ENCODE data around the gene CEND1.

CEND1 gene

DNA sequence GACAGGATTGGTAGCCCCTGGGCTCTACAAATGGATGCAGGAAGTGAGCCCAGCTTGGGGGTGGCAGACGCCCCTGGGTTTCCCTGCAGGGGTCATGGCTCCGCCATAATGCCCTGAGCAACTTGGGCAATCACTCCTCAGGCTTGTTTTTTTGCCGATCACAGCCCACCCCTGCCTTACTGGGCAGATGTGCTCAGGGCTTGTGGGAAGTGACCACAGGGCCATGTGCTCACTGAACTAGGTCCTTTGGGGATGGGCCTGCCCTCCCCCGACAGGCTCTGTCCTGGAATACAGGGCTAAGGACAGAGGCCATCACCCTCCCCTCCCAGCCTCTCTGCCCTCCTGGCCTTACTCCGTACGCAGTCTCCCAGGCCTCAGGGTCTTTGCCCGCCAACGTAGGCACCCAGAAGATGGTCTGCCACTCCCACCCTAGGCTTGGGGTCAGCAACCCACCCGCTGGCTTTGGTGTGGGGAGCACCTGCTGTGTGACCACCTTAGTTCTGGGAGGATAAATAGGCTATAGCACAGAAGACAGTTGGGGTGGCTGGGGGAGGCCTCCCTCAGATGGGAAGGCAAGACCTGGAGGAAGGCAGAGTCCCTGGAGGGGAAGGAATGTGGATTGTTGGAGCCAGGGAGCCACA lies 23.7 kb upstream of the CEND1 start:
- TF ChIP-seq, protein P1, sequence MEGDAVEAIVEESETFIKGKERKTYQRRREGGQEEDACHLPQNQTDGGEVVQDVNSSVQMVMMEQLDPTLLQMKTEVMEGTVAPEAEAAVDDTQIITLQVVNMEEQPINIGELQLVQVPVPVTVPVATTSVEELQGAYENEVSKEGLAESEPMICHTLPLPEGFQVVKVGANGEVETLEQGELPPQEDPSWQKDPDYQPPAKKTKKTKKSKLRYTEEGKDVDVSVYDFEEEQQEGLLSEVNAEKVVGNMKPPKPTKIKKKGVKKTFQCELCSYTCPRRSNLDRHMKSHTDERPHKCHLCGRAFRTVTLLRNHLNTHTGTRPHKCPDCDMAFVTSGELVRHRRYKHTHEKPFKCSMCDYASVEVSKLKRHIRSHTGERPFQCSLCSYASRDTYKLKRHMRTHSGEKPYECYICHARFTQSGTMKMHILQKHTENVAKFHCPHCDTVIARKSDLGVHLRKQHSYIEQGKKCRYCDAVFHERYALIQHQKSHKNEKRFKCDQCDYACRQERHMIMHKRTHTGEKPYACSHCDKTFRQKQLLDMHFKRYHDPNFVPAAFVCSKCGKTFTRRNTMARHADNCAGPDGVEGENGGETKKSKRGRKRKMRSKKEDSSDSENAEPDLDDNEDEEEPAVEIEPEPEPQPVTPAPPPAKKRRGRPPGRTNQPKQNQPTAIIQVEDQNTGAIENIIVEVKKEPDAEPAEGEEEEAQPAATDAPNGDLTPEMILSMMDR (conservative IDR thresholded peaks at IDR 0.05) = no peak
- no peak overlapping the region for H3K27ac ChIP-seq

DNA sequence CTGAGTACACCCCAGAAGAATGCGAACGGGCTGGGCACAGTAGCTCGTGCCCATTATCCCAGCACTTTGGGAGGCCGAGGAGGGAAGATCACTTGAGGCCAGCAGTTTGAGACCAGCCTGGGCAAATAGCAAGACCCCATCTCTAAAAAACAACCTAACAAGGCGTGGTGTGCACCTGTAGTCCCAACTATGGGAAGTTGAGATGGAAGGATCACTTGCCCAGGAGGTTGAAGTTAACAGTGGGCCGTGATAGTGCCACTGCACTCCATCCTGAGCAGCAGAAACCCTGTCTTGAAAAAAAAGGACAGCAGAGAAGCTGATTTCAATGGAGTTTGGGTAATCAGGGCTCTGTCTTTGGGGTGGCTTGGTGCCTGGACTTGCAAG lies 23.2 kb upstream of the CEND1 start:
- H3K27ac ChIP-seq = no peak overlapping the region
- TF ChIP-seq, protein P1 (conservative IDR thresholded peaks at IDR 0.05) = no peak

DNA sequence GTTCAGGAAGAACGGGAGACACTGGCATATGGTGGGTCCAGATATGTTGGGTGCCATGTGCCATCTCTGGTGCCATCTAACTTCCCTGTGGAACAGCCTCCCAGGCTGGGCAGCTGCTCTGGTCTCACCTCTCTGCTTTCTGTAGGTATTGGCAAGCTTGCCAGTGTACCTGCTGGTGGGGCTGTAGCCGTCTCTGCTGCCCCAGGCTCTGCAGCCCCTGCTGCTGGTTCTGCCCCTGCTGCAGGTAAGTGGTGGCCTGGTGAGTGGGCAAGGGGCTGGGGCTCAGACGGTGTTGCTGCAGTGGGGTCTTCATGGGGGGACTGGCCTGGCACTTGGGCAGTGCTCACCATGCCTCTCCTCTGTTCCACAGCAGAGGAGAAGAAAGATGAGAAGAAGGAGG lies 22.5 kb upstream of the CEND1 start:
- TF ChIP-seq, protein P1 (conservative IDR thresholded peaks at IDR 0.05) = no peak
- H3K27ac ChIP-seq = peak overlapping the region; percentile 94; the same call in 1 of the 2 replicates

DNA sequence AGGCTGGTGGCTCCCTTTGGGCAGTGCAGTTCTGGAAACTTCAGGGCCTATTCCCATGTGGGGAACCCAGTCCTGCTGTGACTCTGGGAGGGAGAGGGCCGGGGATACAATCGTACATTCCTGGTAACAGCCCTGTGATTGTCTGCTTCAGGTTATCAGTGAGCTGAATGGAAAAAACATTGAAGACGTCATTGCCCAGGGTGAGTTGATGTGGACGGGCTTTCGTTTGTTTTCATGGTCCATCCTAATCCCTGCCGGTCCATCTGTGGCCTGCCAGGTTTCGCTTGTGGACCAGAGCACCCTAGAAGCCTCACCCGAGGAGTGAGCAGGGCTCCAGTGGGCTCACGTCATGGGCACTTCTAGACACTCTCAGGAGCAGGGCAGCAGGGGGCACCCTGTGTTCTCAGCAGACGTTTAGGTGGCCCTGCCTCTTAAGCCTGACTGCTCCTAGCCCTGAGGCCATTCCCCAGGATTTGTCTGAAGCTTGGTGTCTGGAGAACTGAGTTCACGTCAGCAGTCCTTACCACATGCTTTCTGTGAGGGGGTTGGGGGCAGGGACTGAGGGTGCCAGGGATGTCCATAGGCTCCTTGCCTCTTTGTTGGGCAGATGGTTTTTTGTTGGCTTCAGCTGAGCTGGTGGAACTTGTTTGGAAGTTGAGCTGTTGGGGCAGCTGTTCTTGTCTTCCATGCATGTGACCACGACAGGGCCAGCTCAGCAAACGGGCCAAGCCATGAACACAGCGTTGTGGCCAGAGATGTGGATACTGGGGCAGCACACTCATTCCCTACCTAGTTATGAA lies 21.8 kb upstream of the CEND1 start:
- H3K27ac ChIP-seq = peak overlapping the region; percentile 94; the same call in 1 of the 2 replicates
- TF ChIP-seq, protein P1 (conservative IDR thresholded peaks at IDR 0.05) = no peak

DNA sequence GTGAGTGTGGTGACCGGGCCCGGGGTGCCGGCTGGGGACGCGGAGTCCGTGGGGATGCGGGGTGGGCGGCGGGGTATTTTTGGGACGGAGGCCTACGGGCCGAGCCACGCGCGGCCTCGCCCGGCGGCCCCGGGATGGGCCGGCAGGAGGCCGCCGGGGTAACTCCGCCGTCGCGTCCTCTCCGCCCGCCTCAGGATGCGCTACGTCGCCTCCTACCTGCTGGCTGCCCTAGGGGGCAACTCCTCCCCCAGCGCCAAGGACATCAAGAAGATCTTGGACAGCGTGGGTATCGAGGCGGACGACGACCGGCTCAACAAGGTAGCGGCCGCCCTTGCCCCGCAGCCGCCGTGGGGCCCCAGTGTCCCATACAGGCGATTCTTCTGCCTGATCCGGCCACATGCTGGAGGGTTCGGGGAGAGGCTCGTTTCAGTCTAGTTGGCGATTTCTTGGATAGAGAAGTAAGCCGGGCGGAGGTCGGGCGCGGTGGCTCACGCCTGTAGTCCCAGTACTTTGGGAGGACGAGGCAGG lies 20.2 kb upstream of the CEND1 start:
- H3K27ac ChIP-seq = peak overlapping the region; percentile 94
- TF ChIP-seq, protein P1 (conservative IDR thresholded peaks at IDR 0.05) = no peak

DNA sequence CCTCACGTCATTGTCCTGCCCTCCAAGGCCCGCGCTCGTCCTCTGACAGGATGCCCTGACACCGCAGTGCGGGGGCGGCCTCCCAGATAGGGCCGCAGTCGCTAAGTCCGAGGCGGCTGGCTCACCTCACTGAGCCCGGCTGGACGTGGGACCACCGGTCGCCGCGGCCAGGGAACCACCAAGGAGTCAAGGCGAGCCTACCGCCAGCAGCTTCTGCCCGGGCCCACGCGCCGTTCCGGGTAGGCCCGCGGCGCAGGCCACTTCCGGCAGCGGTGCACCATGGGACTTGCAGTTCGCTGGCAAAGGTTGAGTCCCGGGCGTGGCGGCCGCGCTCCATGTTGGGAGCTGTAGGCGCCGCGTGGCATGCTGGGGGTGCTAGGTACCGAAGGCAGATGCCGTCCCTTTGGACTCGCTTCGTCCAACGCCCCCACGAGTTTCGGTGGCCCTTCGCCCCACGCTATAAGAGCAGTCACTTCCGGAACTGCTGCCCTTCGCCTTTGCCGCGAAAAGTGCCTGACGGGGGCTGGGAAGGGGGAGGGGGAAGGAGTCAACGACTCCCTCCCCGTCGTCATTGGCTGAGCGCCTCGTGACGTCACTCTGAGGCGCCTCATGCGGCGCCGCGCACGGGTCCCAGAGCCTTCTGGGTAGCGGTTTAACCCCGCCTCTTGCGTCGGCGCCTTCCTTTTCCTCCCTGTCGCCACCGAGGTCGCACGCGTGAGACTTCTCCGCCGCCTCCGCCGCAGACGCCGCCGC lies 19.6 kb upstream of the CEND1 start, which contains the start of gene RPLP2:
Gene RPLP2, plus strand, starts transcription at position 681 of the 753 bp plus-strand sequence. CDS start 268 bp downstream, outside the sequence.
- H3K27ac ChIP-seq = peak within 1 kb of the TSS; percentile 94
- TF ChIP-seq, protein P1 (conservative IDR thresholded peaks at IDR 0.05) = no peak
